Neural cell (in vitro differentiated cells): Measurements from ENCODE around the gene ONECUT3. TPM values are rescaled to one million over a fixed set of nuclear protein-coding genes. Genes with fewer than 3 reads are reported as not detected.
A peak's percentile ranks its signal among the peaks of the same experiment; 100 is the strongest.

Experiments
- H2AFZ ChIP-seq: fragments of 200-600, 300-800 bp; sonication (generic), shearing (Covaris generic); 2 replicates; pipeline ENCODE4 v1.6.0; 2014; ENCODE audit warnings: low read depth, mild to moderate bottlenecking, antibody characterized with exemption, low read length, moderate library complexity
- H3F3A ChIP-seq: fragments of 200-600 bp; shearing (Covaris generic); 2 replicates; pipeline ENCODE4 v1.6.1; 2016; ENCODE audit warnings: mild to moderate bottlenecking, moderate library complexity, mixed read lengths, antibody characterized with exemption, low read length; ENCODE audit not compliant: insufficient read depth, poor library complexity, severe bottlenecking
- H3K27ac ChIP-seq: fragments of 200-600, 300-800 bp; sonication (generic), shearing (Covaris generic); 2 replicates; pipeline ENCODE4 v1.5.1; 2014; ENCODE audit warnings: mild to moderate bottlenecking, low read length, moderate library complexity
- H3K27me3 ChIP-seq: fragments of 300-800, 200-600 bp; sonication (generic), shearing (Covaris generic); 2 replicates; pipeline ENCODE4 v1.6.0; 2014; ENCODE audit warnings: mild to moderate bottlenecking, low read depth, low read length, moderate library complexity; ENCODE audit not compliant: insufficient read depth
- H3K36me3 ChIP-seq: fragments of 300-800, 200-600 bp; sonication (generic), shearing (Covaris generic); 2 replicates; pipeline ENCODE4 v1.5.1; 2014; ENCODE audit warnings: mild to moderate bottlenecking, antibody characterized with exemption, low read length, moderate library complexity; ENCODE audit not compliant: insufficient read depth
- H3K4me2 ChIP-seq: fragments of 300-800, 200-600 bp; sonication (generic), shearing (Covaris generic); 2 replicates; pipeline ENCODE4 v1.6.0; 2014; ENCODE audit warnings: mild to moderate bottlenecking, low read length
- H3K4me3 ChIP-seq: fragments of 300-800, 200-600 bp; sonication (generic), shearing (Covaris generic); 2 replicates; pipeline ENCODE4 v1.5.1; 2014; ENCODE audit warnings: mild to moderate bottlenecking, low read length, moderate library complexity
- H3K79me2 ChIP-seq: fragments of 200-600 bp; shearing (Covaris generic); replicated peaks from 2 replicates; pipeline ENCODE4 v1.6.0; 2014; ENCODE audit warnings: mild to moderate bottlenecking, low read length, moderate library complexity; ENCODE audit not compliant: insufficient read depth
- H3K9ac ChIP-seq: fragments of 300-800, 200-600 bp; sonication (generic), shearing (Covaris generic); 2 replicates; pipeline ENCODE4 v1.6.1; 2016; ENCODE audit warnings: mild to moderate bottlenecking, low read length, mixed read lengths
- H3K9me2 ChIP-seq: fragments of 200-600 bp; shearing (Covaris generic); 2 replicates; pipeline ENCODE4 v1.6.1; 2016; ENCODE audit warnings: mild to moderate bottlenecking, low read length, mixed read lengths; ENCODE audit not compliant: insufficient read depth
- H3K9me3 ChIP-seq: fragments of 200-600, 300-800 bp; sonication (generic), shearing (Covaris generic); 2 replicates; pipeline ENCODE4 v1.6.1; 2016; ENCODE audit warnings: mild to moderate bottlenecking, mixed run types, low read length, moderate library complexity, mixed read lengths
- H4K20me1 ChIP-seq: fragments of 200-600 bp; shearing (Covaris generic); 2 replicates; pipeline ENCODE4 v1.6.1; 2016; ENCODE audit warnings: mild to moderate bottlenecking, mixed run types; ENCODE audit not compliant: insufficient read depth
- CTCF ChIP-seq: fragments of 450-650 bp; IDR thresholded peaks from 2 replicates; pipeline ENCODE4 v1.5.1; 2014; ENCODE audit warnings: antibody characterized with exemption, mild to moderate bottlenecking, moderate library complexity; ENCODE audit not compliant: poor library complexity, severe bottlenecking
- EP300 ChIP-seq: fragments of 450-650 bp; conservative IDR thresholded peaks from 2 replicates; pipeline ENCODE4 v1.6.1; 2014; ENCODE audit warnings: antibody characterized with exemption, mild to moderate bottlenecking, moderate library complexity; ENCODE audit not compliant: poor library complexity, severe bottlenecking
- EZH2 ChIP-seq: fragments of 200-600, 300-800 bp; shearing (Covaris generic), sonication (generic); IDR thresholded peaks from 2 replicates; pipeline ENCODE4 v1.6.1; 2014; ENCODE audit warnings: antibody characterized with exemption, low read length, borderline replicate concordance, mild to moderate bottlenecking; ENCODE audit not compliant: insufficient read depth, poor library complexity, severe bottlenecking
- MXI1 ChIP-seq: fragments of 450-650 bp; conservative IDR thresholded peaks from 2 replicates; pipeline ENCODE4 v1.6.1; 2014; ENCODE audit warnings: antibody characterized with exemption, mild to moderate bottlenecking; ENCODE audit not compliant: poor library complexity, severe bottlenecking
- POLR2AphosphoS5 ChIP-seq: IDR thresholded peaks from 2 replicates; pipeline ENCODE4 v1.6.1; 2012
- RAD21 ChIP-seq: fragments of 450-650 bp; conservative IDR thresholded peaks from 2 replicates; pipeline ENCODE4 v1.6.1; 2014; ENCODE audit warnings: antibody characterized with exemption, mild to moderate bottlenecking, moderate library complexity
- REST ChIP-seq: IDR thresholded peaks from 2 replicates; pipeline ENCODE4 v1.6.1; 2012; ENCODE audit warnings: borderline replicate concordance
- SMC3 ChIP-seq: fragments of 450-650 bp; conservative IDR thresholded peaks from 2 replicates; pipeline ENCODE4 v1.6.1; 2014; ENCODE audit warnings: antibody characterized with exemption, mild to moderate bottlenecking, moderate library complexity; ENCODE audit not compliant: poor library complexity
- TAF1 ChIP-seq: IDR thresholded peaks from 2 replicates; pipeline ENCODE4 v1.6.1; 2012; ENCODE audit warnings: low read depth
- polyA plus RNA-seq: library from polyadenylated mRNA; depleted of rRNA; stranded (reverse); fragments of >200 nt; gene quantifications from 2 replicates; pipeline ENCODE4 v1.2.3, GENCODE V29; 2014

The ONECUT3 gene
- polyA plus RNA-seq, 1 donor from 2014 or later, result 0.45 TPM

- H3K4me2 ChIP-seq, result no peak overlapping the region
- no peaks in the 10 kb centered on the region for H3K36me3 ChIP-seq
- H3K9me3 ChIP-seq, result no peaks in the 10 kb centered on the region
- no peak overlapping the region for H3K27ac ChIP-seq
- H3K27me3 ChIP-seq, result peaks cover 100% of the 10 kb centered on the region
- H3F3A ChIP-seq, result no peaks in the 10 kb centered on the region
- H3K9ac ChIP-seq, result no peak overlapping the region
- TF ChIP-seq POLR2AphosphoS5 (no peak), REST (no peak), RAD21 (no peak), SMC3 (no peak), MXI1 (no peak), TAF1 (no peak), CTCF (no peak), EP300 (no peak), EZH2 (no peak)
- no peak overlapping the region for H3K4me3 ChIP-seq
- H3K79me2 ChIP-seq, result no peaks in the 10 kb centered on the region
- no peaks in the 10 kb centered on the region for H4K20me1 ChIP-seq
- no peaks in the 10 kb centered on the region for H3K9me2 ChIP-seq
- H2AFZ ChIP-seq, result no peak overlapping the region
Observed at GRCh38 chr19:1765232-1765903, 12.1 kb downstream of the ONECUT3 start.

GRCh38 chr19:1765904-1766799 lies 12.8 kb downstream of the ONECUT3 start:
- TF ChIP-seq EZH2 (peak; percentile 67), RAD21 (no peak), TAF1 (no peak)
- Histone ChIP-seq H3F3A (no peaks in the 10 kb centered on the region), H3K9ac (no peak overlapping the region), H3K9me2 (no peaks in the 10 kb centered on the region), H2AFZ (no peak overlapping the region), H3K79me2 (no peaks in the 10 kb centered on the region), H4K20me1 (no peaks in the 10 kb centered on the region), H3K36me3 (no peaks in the 10 kb centered on the region), H3K27ac (no peak overlapping the region), H3K9me3 (peaks cover 6% of the 10 kb centered on the region), H3K4me2 (no peak overlapping the region), H3K27me3 (peaks cover 100% of the 10 kb centered on the region), H3K4me3 (peak overlapping the region; percentile 10)
